A549 (cell line): ENCODE measurements around the gene FBXL5. TPM values are rescaled to one million over a fixed set of nuclear protein-coding genes. Genes with fewer than 3 reads are reported as not detected.

Experiments
- ATAC-seq, 2 experiments: fragments of 200-7000 bp in 1 of 2; fragments of >200 bp in 1 of 2; cut with Nextera tagmentation in 1 of 2; cut with Tn5 transposase in 1 of 2; 3 replicates each; pipeline versions ENCODE4 v1.8.0 to v1.9.1; 2018 to 2020; ENCODE audit warnings: mild to moderate bottlenecking in 1 of 2, moderate library complexity in 1 of 2
- CTCF ChIA-PET: fragments of 300-600 bp; sonication (Branson Sonifier 250); formaldehyde crosslinking; extraction: SDS; loops from one replicate; lab custom pipeline; 2021; ENCODE audit warnings: antibody characterized with exemption, inconsistent platforms; lab: Yijun Ruan, JAX
- POLR2A ChIA-PET: fragments of 350-600 bp; formaldehyde crosslinking; extraction: SDS; loops from one replicate; lab custom pipeline; 2021; ENCODE audit warnings: antibody characterized with exemption, inconsistent platforms; lab: Yijun Ruan, JAX
- DNase-seq, 2 experiments: peaks; one replicate each; pipeline versions ENCODE4 v3.0.0 to v3.0.0-alpha.2; 2011 to 2016; ENCODE audit warnings: low read depth in 1 of 2, low spot score in 1 of 2
- FAIRE-seq: peaks from 2 replicates; lab custom pipeline; 2011; peaks lifted over from hg19 to GRCh38; lab: Jason Lieb, UNC
- H3K27ac ChIP-seq, 2 experiments: fragments of >200 bp; sonication (Bioruptor Twin); formaldehyde crosslinking; 3 replicates each; pipeline ENCODE4 v1.5.1; 2016 to 2017
- H3K4me1 ChIP-seq: fragments of >200 bp; sonication (Bioruptor Twin); formaldehyde crosslinking; 3 replicates; pipeline ENCODE4 v1.6.1; 2016
- H3K4me2 ChIP-seq: fragments of >200 bp; sonication (Bioruptor Twin); formaldehyde crosslinking; 3 replicates; pipeline ENCODE4 v1.6.1; 2016
- H3K4me3 ChIP-seq: fragments of >200 bp; sonication (Bioruptor Twin); formaldehyde crosslinking; 3 replicates; pipeline ENCODE4 v1.5.1; 2016
- H3K9me3 ChIP-seq: fragments of >200 bp; sonication (Bioruptor Twin); formaldehyde crosslinking; 3 replicates; pipeline ENCODE4 v1.6.1; 2016
- CBX8 ChIP-seq: fragments of 200-600 bp; sonication (generic); IDR thresholded peaks from 2 replicates; pipeline ENCODE4 v1.6.1; 2016
- CEBPB ChIP-seq, 2 experiments: fragments of >200 bp in 1 of 2; sonication (Bioruptor Twin) in 1 of 2; formaldehyde crosslinking in 1 of 2; IDR thresholded peaks; 2 replicates each; pipeline ENCODE4 v1.6.1; 2012 to 2016
- CTCF ChIP-seq: fragments of >200 bp; sonication (Bioruptor Twin); formaldehyde crosslinking; IDR thresholded peaks from 3 replicates; pipeline ENCODE4 v1.5.1; 2016
- E2F6 ChIP-seq: IDR thresholded peaks from 2 replicates; pipeline ENCODE4 v1.6.1; 2012; ENCODE audit warnings: low read depth, borderline replicate concordance
- EHF ChIP-seq: fragments of 250-450 bp; sonication (Bioruptor Pico); IDR thresholded peaks from 2 replicates; pipeline ENCODE4 v1.5.0; 2020; ENCODE audit warnings: mild to moderate bottlenecking
- EP300 ChIP-seq, 2 experiments: fragments of >200 bp; sonication (Bioruptor Twin); formaldehyde crosslinking; IDR thresholded peaks; 2 replicates in 1 of 2; 3 replicates in 1 of 2; pipeline ENCODE4 v1.6.1; 2016 to 2017
- FOSL2 ChIP-seq, 2 experiments: fragments of 450-650 bp in 1 of 2; fragments of >200 bp in 1 of 2; sonication (Bioruptor Twin) in 1 of 2; formaldehyde crosslinking; IDR thresholded peaks; 2 replicates each; pipeline versions ENCODE4 v1.5.0 to v1.6.1; 2016 to 2020; ENCODE audit warnings: mild to moderate bottlenecking in 1 of 2, moderate library complexity in 1 of 2
- FOXS1 ChIP-seq: fragments of 250-450 bp; sonication (Bioruptor Pico); IDR thresholded peaks from 2 replicates; pipeline ENCODE4 v1.5.0; 2020; ENCODE audit warnings: mild to moderate bottlenecking, moderate library complexity
- HDAC2 ChIP-seq: fragments of 200-600 bp; sonication (generic); IDR thresholded peaks from 2 replicates; pipeline ENCODE4 v1.6.1; 2016
- HES2 ChIP-seq: fragments of >200 bp; sonication (Bioruptor Twin); formaldehyde crosslinking; IDR thresholded peaks from 2 replicates; pipeline ENCODE4 v1.6.1; 2016
- HOXB13 ChIP-seq: fragments of 250-450 bp; sonication (Bioruptor Pico); IDR thresholded peaks from 2 replicates; pipeline ENCODE4 v1.5.0; 2020; ENCODE audit warnings: low read depth, mild to moderate bottlenecking, moderate library complexity
- JUN ChIP-seq, 2 experiments: fragments of >200 bp; sonication (Bioruptor Twin); formaldehyde crosslinking; IDR thresholded peaks; 2 replicates in 1 of 2; 3 replicates in 1 of 2; pipeline ENCODE4 v1.6.1; 2016 to 2017
- MAX ChIP-seq: IDR thresholded peaks from 2 replicates; pipeline ENCODE4 v1.6.1; 2012
- NR3C1 ChIP-seq: fragments of >200 bp; sonication (Bioruptor Twin); formaldehyde crosslinking; IDR thresholded peaks from 3 replicates; pipeline ENCODE4 v1.6.1; 2017
- POLR2A ChIP-seq: IDR thresholded peaks from 2 replicates; pipeline ENCODE4 v1.6.1; 2012; ENCODE audit warnings: mild to moderate bottlenecking, low read length
- POLR2AphosphoS2 ChIP-seq: conservative IDR thresholded peaks from 2 replicates; pipeline ENCODE4 v1.6.1; 2012; ENCODE audit warnings: low read length, improper control_type of control experiment, inconsistent platforms
- RARB ChIP-seq: fragments of 250-450 bp; sonication (Bioruptor Pico); IDR thresholded peaks from 2 replicates; pipeline ENCODE4 v1.8.0; 2021; ENCODE audit warnings: mild to moderate bottlenecking, moderate library complexity
- RCOR1 ChIP-seq: fragments of 150-350 bp; IDR thresholded peaks from 2 replicates; pipeline ENCODE4 v1.6.1; 2014; ENCODE audit warnings: antibody characterized with exemption, low read length, low read depth
- REST ChIP-seq: fragments of 200-600 bp; sonication (generic); IDR thresholded peaks from 2 replicates; pipeline ENCODE4 v1.6.1; 2016; ENCODE audit warnings: antibody characterized with exemption, mild to moderate bottlenecking, moderate library complexity
- RNF2 ChIP-seq: fragments of 200-600 bp; sonication (generic); IDR thresholded peaks from 2 replicates; pipeline ENCODE4 v1.6.1; 2016; ENCODE audit warnings: low read depth, mild to moderate bottlenecking, antibody characterized with exemption, moderate library complexity, borderline replicate concordance
- TFCP2L1 ChIP-seq: fragments of 250-450 bp; sonication (Bioruptor Pico); IDR thresholded peaks from 2 replicates; pipeline ENCODE4 v1.5.0; 2021; ENCODE audit warnings: mild to moderate bottlenecking
- ZFP36 ChIP-seq: fragments of 450-650 bp; IDR thresholded peaks from 2 replicates; pipeline ENCODE4 v1.6.1; 2014; ENCODE audit warnings: borderline replicate concordance; ENCODE audit not compliant: partially characterized antibody
- ZSCAN20 ChIP-seq: fragments of 250-450 bp; sonication (Bioruptor Pico); IDR thresholded peaks from 2 replicates; pipeline ENCODE4 v1.8.0; 2022; ENCODE audit warnings: mild to moderate bottlenecking, moderate library complexity
- WGBS: methylation state at CpG from one replicate; pipeline ENCODE4 v1.1.6; 2017; ENCODE audit errors: missing lambda C conversion rate; 5-methylcytosine and 5-hydroxymethylcytosine counted together
- polyA plus RNA-seq, 4 experiments: library from polyadenylated mRNA; depleted of rRNA in 3 of 4; stranded (reverse); fragments of >200 nt; fragmentation: RNase III in 1 of 4; extraction: RNeasy Plus Mini Kit Qiagen cat#74134 plus additional on column Dnase treatment in 1 of 4; gene quantifications; 2 replicates in 3 of 4; 3 replicates in 1 of 4; pipeline ENCODE4 v1.2.3, GENCODE V29; 2011 to 2017

The FBXL5 gene
- polyA plus RNA-seq, 2 of the 4 experiments (the other 2 are of a cell fraction) = 44.2 to 45.4 TPM

GRCh38 chr4:15689540-15689939 is 34.4 kb upstream of the FBXL5 start:
- ATAC-seq = no peak
- WGBS = 64% methylated on average over 2 of the region's 2 CpGs
- CTCF ChIA-PET = no interaction called here

GRCh38 chr4:15688051-15688450 is 32.9 kb upstream of the FBXL5 start:
- DNase-seq (no peak), ATAC-seq (no peak), FAIRE-seq (no peak)
- Histone ChIP-seq H3K27ac (peak overlapping the region in 1 of 2 experiments; percentile 47; a peak in 1 of 6 replicates), H3K9me3 (no peaks in the 10 kb centered on the region), H3K4me2 (no peak overlapping the region), H3K4me1 (peaks cover 59% of the 10 kb centered on the region), H3K4me3 (no peak overlapping the region)
- TF ChIP-seq POLR2A (no peak), EP300 (IDR thresholded peaks at IDR 0.05) (no peak), RNF2 (no peak), JUN (IDR thresholded peaks at IDR 0.05) (no peak), E2F6 (no peak), ZSCAN20 (CRISPR knock-in tag) (no peak), HOXB13 (CRISPR knock-in tag) (no peak), HES2 (no peak), POLR2AphosphoS2 (no peak), HDAC2 (no peak), RCOR1 (no peak), TFCP2L1 (no peak), REST (no peak)
- ChIA-PET CTCF (interaction anchor here (1.4 kb wide), 1 partner anchor 12 kb away, joined by 3 read pairs; no protein-coding TSS in a partner anchor), POLR2A (no interaction called here)
- 83% methylated on average over 5 of the region's 5 CpGs for WGBS

More at GRCh38 chr4:15689540-15689939, 34.4 kb upstream of the FBXL5 start:
- FAIRE-seq (no peak), DNase-seq (no peak)
- no peak for TF ChIP-seq CBX8
- TF ChIP-seq CTCF = no peak
- no peak for TF ChIP-seq CEBPB (IDR thresholded peaks at IDR 0.05)
- TF ChIP-seq ZSCAN20 (CRISPR knock-in tag) = no peak
- no peak for TF ChIP-seq MAX
- no peak for TF ChIP-seq E2F6
- no peak for TF ChIP-seq ZFP36
- no peak for TF ChIP-seq POLR2A
- TF ChIP-seq NR3C1 = no peak
- no peak for TF ChIP-seq FOXS1
- no peak for TF ChIP-seq FOSL2 (IDR thresholded peaks at IDR 0.05)
- TF ChIP-seq FOSL2 (CRISPR knock-in tag; IDR thresholded peaks at IDR 0.05) = no peak
- TF ChIP-seq RARB (CRISPR knock-in tag) = no peak
- TF ChIP-seq RNF2 = no peak
- TF ChIP-seq EHF = no peak
- TF ChIP-seq, all 56 proteins: peak for 0
- POLR2A ChIA-PET = no interaction called here
- Histone ChIP-seq H3K4me3 (peak overlapping the region; percentile 26; the same call in 1 of the 3 replicates), H3K4me1 (peaks cover 53% of the 10 kb centered on the region), H3K4me2 (peak overlapping the region; percentile 91), H3K27ac (peak overlapping the region; percentile 93 to 94), H3K9me3 (no peaks in the 10 kb centered on the region)
